Upper lobe of left lung (tissue), 4 donors: Measurements from ENCODE around the gene PPM1L.

ENCODE experiments used
- CTCF ChIP-seq, 6 experiments: fragments of 450-650 bp in 4 of 6; fragments of 200-600 bp in 2 of 6; sonication (generic) in 2 of 6; IDR thresholded peaks; one replicate each; pipeline ENCODE4 v1.5.1; 2016 to 2019; ENCODE audit warnings: antibody characterized with exemption in 6 of 6
- EP300 ChIP-seq, 4 donors: sonication (generic); formaldehyde crosslinking; IDR thresholded peaks; one replicate each; pipeline ENCODE4 v1.5.1; 2017; ENCODE audit warnings: antibody characterized with exemption in 4 of 4, control low read depth in 2 of 4
- POLR2A ChIP-seq, 4 donors: fragments of 450-650 bp; IDR thresholded peaks; one replicate each; pipeline ENCODE4 v1.5.1; 2016 to 2017; ENCODE audit warnings: antibody characterized with exemption in 4 of 4, mild to moderate bottlenecking in 2 of 4
- POLR2AphosphoS5 ChIP-seq, 2 donors: sonication (generic); formaldehyde crosslinking; IDR thresholded peaks; one replicate each; pipeline ENCODE4 v1.5.1; 2017; ENCODE audit warnings: antibody characterized with exemption in 2 of 2

GRCh38 chr3:160886421-160886820, 130.4 kb downstream of the PPM1L start:
- TF ChIP-seq POLR2AphosphoS5 (IDR thresholded peaks at IDR 0.05) (no peak), CTCF (IDR thresholded peaks at IDR 0.05) (no peak), POLR2A (IDR thresholded peaks at IDR 0.05) (no peak), EP300 (IDR thresholded peaks at IDR 0.05) (no peak)
